T-helper 22 cell (primary cell): ENCODE measurements around the gene CHKB.
A peak's percentile ranks its signal among the peaks of the same experiment; 100 is the strongest.
"Not testable (repeated sequence)": the region's sequence is repeated elsewhere in the genome, so short reads cannot be mapped to it uniquely, and the experiment has no call there.

Source experiments
- DNase-seq: peaks from one replicate; pipeline ENCODE4 v3.0.0-alpha.2; 2020; ENCODE audit warnings: low read depth

The CHKB gene

GRCh38 chr22:50582493-50583293 lies at the start of gene CHKB:
TSS of gene CHKB (minus strand) at chr22:50582849. CDS start at chr22:50582781, 68 bp downstream.
- peak; percentile 97 for DNase-seq

GRCh38 chr22:50630376-50630775 lies 47.7 kb upstream of the CHKB start:
- DNase-seq: no peak

DNA sequence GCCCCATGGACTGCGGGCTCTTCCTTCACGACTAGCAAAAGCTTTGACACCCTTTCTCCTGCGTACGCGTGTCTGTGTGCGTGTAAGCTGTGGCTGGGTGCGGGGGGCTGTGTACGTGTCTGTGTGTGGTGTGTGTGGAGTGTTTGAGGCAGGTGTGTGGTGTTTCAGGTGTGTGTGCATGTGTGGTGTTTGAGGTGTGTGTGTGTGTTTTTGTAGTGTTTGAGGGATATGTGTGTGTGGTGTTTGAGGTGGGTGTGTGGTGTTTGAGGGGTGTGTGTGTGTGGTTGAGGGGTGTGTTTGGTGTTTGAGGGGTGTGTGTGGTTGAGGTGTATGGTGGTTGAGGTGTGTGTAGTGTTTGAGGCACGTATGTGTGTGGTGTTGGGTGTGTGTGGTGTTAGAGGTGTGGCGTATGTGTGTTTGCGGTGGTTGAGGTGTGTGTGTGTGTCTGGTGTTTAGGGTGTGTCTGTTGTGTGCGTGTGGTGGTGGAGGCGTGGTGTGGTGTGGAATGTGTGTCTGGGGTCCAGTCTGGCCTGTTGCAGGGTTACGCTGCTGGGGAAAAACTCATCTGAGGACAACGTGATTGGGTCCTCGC lies 46.0 kb upstream of the CHKB start:
- DNase-seq: no peak

DNA sequence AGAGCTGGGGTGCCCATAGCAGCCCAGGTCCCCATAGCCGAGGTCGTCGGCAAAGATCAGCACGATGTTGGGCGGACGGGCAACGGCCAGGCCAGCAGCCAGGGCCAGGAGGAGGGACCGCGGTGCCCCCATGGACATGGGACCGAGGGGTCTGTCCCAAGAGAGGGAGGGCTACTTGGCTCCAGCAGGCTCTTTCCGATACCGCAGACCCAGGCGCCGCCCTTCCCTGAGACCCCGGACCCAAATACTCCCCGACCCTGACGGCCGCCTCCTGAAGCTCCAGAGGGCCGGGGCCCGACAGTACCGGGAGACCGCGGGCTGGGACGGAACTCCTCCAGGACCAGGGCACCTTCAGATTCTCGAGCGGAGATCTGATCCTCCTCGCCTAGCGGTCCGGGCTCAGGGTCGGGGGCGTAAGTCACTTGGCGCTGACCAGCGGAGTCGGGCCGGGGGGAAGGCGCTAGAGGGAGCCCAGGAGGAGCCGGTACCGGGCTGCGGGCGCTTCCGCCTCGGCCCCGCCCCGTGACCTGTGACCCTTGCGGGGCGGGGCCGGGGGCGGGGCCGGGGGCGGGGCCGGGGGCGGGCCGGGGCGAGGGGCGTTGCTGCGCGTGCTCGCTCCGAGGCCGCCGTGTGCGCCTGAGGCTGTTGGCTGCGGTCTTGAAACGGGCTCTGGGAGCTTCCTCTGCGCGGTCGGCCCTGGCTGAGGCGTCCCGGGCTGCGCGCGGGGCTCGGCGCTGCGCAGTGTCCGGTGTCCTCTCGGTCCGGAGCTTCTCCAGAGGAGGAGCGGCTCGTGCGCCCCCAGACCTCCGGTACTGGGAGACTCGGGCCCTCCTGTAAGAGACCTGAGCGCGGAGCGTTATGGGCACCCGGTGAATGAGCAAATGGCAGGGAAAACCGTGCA lies 45.2 kb upstream of the CHKB start, which contains the start of gene ARSA:
Gene ARSA (minus strand): TSS at position 511 of the 901 bp plus-strand sequence. CDS start 373 bp downstream, at position 138.
- DNase-seq: peak; percentile 70

DNA sequence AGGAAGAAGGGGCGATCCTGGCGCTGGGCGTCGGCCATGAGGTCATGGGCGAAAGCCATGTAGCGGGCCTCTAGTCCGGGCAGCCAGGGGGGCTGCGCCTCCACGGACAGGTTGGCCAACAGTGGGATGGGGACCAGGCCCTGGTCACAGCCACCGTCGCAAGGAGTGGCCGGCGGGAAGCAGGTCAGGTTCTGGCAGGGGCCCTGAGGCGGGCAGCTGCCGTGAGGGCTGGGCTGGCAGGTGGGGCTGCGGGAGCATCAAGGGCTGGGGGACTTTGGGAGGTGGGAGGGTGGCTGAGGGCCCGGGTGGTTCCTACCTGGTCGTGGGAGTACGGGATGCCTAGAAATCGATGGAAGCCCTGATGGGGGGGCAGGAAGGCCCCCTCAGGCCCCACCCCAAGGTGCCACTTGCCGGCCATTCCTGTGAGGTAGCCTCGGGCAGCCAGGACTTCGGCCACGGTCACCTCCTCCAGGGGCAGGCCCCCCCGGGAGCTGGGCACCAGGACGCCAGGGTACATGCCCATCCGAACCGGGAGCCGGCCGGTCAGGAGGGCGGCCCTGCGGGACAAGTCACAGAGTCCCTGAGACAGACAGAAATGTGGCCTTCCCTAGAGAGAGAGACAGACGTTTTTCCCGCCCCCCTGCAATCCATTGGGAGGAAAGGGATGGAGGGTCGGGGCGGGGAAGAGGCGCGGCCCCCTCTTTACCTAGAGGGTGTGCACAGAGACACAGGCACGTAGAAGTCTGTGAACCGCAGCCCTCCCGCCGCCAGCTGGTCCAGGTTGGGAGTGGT lies 44.4 kb upstream of the CHKB start:
- DNase-seq: no peak

DNA sequence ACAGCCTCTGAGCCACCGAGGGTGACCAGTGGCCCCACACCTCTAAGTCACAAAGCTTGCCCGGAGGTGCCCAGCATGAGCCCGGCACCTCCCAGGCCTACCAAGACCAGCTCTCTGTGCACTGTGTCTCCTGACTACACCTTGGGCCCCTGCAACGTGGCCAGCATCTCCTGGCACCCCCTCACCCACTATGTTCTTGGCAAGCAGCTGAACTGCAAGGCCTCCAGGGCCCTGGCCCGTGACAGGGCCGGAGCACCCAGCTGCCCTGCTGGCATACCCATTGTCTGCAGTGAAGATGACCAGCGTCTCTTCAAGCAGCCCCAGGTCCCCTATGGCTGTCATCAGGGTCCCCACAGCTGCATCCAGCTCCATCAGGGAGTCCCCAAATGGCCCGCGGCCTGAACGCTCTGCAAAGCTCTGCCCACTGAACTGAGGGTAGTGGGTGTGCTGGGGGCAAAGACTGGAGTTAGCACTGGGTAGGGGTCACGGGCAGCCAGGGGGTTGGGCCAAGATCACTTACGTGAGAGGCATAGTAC lies 43.7 kb upstream of the CHKB start:
- no peak for DNase-seq

GRCh38 chr22:50625568-50626313 lies 43.1 kb upstream of the CHKB start:
- DNase-seq: no peak

- DNase-seq: no peak
These were observed 42.5 kb upstream of the CHKB start for GRCh38 chr22:50625131-50625567.

- no peak for DNase-seq
These were observed 41.9 kb upstream of the CHKB start for GRCh38 chr22:50624347-50625130.

- no peak for DNase-seq
These were observed 40.2 kb upstream of the CHKB start for GRCh38 chr22:50622723-50623327.

DNA sequence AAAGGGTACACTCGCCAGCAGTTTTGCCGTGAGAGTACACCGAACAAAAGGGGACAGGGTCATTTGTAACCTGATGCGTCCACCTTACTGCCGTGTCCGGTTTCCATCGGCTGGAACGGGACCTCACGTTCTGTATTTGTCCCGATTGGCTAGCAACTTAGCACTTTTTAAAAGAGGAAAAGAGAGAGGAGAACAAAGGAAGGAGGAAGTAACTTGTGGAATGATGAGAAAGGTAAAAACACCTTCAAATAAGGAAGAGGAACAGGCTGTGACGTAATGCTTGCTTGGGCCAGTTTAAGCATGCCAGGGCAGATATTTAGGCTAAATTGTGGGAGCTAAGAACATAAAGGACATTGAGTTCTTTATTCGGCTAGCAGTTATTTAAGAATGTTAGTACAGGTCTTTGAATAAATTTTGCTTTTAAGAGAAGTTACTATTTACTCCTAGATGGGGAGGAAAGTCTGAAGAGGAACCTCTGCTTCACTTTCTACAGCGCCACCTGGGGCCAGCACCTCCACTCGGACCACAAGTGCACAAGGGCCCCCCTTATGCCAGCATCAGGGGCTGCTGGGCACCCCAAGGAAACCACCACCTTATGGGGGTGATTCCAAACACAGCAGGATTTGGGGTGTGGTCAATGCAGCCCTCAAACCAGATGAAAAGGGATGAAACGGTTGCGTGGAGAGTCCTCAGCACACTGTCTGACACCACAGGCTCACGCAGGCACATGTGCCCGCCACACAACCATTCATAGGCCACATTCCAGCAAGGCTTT lies 39.5 kb upstream of the CHKB start:
- DNase-seq: no peak

DNA sequence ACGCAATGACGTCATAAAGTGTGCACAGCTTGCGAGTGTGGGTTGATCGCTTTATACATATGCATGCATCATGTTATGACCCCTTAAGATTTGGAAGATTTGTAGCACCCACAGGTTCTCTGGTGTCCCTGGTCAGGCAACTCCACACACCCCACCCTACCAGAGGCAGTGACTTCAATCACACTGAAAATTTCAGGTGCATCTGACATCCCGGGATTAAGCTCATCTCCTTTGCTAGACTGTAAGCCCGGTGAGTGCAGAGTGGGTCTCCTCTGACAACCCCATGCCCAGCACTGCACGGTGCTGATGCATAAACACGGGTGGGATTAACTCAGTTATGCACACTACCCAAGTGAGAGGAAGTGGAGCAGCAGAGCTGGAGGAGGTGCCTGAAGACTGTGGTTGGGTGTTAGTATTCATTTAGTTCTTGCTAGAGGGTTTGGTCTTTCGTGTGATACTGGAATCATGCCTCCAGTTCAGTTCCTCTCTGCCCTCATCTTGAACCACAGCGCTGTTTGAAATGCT lies 38.8 kb upstream of the CHKB start:
- DNase-seq: peak; percentile 32

GRCh38 chr22:50620593-50621355 lies 38.1 kb upstream of the CHKB start:
- peak; percentile 83 for DNase-seq

- not testable (repeated sequence) for DNase-seq
These were observed 31.6 kb upstream of the CHKB start for GRCh38 chr22:50614296-50614695.

DNA sequence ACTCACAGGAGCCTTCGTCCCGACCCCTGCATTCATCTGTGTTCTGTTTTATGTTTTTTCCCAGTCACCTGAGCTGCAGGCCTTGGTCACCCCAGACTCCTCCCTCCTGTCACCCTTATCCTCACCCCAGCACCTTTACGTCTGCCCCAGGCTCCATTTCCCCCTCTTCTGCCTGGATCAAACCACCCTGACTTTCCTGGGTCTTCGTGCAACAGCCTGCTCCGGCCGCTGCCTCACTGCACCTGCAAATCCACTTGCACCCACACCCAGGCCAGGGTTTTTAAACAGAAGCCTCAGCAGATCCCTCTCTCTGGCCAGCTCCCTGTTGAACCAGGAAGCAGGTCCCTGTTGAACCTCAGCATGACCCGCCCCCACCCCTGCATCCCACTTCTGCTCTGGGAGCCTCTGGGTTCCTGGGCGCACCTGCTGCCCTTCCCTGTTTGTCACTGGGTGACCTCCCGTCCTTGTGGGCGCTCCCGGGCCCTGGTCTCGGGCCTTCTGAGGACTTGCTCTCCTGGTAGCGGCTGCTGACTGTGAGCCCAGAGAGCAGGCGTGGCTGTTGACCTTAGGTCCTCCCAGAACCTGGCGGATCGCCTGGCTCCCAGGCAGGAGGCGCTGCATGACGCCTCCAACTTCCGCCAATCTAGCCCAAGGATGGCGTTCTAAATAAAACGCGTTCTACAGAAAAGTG lies 30.8 kb upstream of the CHKB start:
- no peak for DNase-seq

- no peak for DNase-seq
These were observed 30.0 kb upstream of the CHKB start for GRCh38 chr22:50612528-50613221.
